ENCODE results near the gene TAS1R1.

Gene TAS1R1

DNA sequence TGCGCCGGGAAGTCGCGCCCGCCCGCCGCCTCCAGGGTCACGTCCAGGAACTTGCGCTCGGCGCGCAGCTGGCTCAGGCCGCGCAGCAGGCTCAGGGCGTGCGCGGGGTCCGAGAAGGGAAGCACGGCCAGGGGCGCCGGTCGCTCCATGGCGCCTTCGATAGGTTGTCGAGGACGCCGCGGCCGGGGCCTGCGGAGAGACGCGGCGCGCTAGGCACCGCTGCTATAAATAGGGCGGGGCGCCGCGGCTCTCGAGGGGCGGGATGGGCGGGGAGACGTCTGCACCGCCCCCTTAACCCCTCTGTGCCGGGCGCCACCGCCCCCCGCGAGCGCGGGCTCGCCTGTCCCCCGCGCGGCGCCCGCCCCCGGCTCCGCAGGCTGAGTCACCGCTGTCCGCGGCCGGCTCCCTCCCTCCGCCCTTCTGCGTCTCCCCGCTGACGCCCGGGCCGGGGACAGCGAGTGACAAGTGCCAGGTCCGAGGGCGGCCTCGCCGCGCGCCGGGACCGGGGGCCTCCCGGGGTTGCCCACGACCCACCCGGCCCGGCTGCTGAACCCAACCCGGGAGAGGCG is 47.6 kb downstream of the TAS1R1 start, which contains the start of gene KLHL21:
KLHL21 (minus strand) TSS at position 201 of the 569 bp plus-strand sequence; CDS start at position 149, 52 bp downstream.
- DNase-seq: peak; percentile 46 to 95 (median 86)

DNA sequence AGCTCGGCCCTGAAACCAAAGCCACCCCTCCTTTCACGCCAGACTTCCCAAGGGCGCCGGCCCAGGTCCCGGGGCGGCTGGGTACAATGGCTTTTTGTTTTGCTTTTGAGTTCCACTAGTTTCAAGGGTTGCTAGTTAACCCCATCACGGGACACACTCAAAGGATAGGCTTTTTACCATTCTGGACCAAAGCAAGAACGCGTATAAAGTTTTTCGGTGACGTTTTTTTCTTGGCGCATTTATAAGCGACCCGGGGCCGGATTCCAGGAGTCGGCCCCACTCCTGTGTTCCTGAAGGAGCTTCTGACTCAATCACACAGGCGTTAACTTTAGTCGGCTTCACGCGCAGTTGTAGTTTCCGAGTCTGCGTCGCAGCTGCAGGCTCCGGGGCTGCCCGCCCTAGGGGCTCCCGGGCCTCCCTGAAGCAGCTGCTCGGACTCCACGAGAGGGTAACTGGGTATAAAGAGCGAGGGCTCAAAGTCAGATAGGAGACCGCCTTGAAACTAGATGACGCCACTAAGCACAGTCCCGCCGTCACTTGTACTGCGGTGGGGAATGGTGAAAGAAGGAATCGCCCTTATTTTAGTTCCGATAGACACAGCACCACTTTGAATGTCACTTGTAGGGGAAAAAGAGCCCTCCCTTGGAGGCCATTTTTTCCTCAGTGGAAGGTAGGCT is 48.3 kb downstream of the TAS1R1 start:
- peak in 41 of 51 donors; percentile 45 to 95 (median 78) for DNase-seq

DNA sequence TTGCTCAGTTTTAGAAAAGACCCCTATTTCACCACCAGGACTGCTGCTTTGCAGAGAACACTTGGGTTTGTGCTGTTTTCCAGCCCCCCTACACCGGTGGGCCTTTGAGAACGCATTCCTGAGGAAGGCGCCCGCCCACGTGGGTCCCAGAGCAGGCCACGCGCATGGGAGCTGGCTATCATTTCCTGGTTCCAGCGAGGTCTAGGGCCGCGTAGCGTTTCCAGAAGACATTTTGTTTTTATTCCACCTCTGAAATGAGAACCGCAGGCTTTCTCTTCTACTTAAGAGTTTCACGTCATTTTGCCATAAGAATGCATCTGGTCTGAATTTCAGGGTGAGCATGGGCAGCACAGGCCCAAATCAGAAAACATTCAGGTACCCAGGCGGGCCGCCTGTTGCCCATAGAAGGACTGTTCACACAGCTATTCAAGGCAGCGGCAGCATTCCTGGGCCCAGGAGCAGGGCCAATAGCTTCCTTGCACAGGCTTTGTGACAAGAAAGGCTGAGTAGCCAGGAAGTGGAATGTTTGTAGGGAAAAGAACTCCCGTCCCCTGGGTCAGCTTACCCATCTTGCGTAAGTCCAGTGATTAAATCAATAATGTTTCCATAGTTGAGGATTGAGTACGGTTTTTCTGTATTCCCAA is 48.9 kb downstream of the TAS1R1 start:
- peak in 40 of 51 donors; percentile 18 to 83 (median 52) for DNase-seq

DNA sequence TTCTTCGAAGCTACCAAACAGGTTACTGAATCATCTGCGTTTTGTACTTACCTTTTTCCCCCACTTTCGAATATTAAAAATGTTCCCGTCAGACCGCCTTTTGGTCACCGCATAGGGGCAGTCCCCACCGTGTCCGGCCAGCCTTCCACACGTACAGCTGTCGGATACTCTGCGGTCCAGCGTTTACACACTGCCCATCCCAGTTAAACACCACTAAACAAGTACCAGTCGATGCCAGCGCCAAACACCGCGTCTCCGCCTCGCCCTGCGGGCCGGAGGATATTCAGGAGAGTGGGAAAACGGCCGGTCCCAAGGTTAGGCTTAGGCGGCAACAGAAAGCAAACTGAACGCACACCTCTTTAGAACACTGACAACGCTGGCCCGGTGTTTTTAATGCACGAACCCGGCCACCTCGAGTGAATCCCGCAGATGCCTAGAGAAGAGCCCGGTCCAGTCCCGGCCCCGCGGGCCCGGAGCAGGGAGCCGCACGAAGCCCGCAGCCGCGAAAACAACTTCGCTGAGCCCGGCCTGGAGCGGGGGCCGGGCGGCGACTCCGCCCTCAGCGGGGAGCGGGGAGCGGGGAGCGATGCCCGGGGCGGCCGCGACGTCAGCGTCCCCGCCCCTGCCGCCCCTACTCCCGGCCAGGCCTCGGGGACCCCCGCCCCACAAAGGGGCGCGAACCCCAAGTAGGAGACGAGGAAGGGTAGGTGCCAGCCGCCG is 57.7 kb downstream of the TAS1R1 start:
- peak in 21 of 51 donors; percentile 39 to 81 (median 62) for DNase-seq

DNA sequence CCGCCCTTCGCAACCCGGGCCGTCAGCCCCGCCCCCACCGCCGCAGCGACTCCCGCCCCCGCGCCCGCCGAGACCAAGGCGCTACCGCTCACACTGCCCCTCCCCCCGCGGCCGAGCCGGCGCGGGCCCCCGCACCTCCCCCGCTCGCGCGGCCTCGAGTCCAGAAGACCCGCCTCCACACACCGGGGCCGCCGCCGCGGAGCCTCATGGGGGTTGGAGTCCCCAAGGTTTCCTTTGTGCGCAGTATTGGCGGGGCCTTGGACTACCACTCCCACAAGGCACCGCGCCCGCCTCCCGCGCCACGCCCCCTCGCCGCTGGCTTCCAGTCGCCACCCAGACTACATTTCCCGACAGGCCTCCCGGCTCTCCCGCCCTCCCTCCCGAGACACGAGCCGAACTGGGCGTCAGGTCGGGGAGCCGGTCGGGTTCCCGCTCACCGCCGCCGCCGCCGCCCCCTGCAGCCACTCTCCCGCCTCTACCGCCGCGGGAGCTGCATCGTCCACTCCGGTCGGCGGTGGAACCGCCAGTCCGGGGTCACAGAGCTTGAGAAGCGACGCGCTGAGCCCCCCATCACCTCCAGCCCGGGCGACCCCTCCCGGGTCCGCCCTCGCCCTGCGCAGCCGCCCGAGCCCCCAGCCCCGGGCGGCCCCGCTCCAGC is 58.4 kb downstream of the TAS1R1 start, which contains the start of gene PHF13:
PHF13 (plus strand) TSS at position 371 of the 658 bp plus-strand sequence. CDS start 336 bp downstream, outside the sequence.
- peak; percentile 87 to 100 (median 99) for DNase-seq

DNA sequence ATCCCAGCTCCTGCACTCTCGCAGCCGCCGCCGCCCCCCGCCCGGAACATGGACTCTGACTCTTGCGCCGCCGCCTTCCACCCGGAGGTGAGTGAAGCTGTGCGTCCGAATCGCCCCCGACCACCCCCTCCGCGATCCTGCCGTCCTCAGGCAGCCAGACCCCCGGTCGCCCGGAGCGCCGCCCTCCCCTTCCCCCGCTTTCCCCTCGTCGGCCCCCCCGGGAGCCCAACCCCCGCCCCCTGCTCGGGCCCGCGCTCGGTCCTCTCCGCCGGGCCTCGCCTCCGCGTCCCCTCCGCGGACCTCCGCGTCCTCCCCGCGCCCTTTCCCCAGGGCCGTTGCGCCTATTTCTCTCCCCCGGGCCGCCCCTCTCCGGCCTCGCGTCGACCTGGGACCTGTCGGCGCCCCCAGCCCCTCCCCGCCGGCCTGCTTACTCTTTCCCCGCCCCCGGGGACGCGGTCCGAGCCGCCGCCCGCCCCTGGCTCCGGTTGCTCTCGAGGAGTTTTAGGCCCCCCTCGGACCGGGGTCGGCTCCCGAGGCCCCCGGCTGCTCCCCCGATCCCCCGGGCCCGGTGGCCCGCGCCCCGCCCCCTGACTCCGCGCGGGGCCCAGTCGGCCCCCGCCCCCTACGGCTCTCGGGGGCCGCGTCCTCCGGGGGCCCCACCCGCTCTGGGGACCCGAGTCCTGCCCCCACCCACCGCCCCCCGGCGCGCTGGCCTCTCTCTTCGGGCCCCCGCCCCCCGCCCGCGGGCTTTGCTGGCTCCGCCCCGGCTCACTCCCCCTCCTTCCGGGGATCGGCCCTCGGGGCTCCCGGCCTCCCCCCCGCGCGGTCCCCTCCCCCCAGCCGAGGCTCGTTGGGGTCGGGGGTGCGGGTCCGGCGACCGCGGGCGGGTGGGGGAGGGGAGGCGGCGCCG is 59.2 kb downstream of the TAS1R1 start:
- DNase-seq: peak in 28 of 51 donors; percentile 17 to 73 (median 45)

DNA sequence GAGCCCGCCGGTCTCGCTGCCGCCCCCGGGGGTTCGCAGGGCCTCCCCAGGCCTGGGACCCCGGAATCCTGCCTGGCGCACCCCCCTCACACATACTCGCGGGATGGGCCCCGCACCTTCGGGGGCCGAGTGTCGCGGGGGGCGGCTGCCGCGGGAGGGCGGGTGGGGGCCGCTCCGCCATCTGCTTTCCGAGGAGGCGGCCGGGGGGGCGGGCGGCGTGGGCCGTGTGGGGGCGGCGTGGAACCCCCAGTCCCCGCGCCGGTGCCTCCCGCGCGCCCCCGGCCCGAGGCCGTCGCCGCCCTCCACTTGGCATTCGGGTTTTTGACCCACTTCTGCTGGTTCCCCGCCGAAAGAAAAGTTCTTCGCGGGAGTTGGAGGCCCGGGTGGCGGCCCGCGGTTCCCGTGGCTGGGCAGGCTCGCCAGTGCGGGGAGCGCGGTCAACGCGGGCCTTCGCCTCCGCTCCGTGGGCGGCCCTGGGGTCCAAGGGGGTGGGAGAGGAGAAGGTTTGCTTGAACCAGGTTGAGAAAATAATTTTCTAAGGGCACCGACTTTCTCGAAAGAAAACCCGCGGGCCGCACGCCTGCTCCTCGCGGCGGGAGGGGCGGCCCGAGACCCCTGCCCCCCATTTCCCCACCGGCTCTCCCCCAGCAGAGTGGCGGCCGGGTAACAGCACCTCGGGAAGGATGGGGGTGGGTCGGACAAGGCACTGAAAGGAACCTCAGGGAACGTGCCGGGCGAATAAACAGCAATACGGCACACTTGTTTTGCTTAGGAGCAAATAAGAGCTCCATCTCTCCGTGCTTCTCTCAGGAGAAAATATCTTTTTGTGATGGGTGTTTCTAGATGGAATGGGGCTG is 60.0 kb downstream of the TAS1R1 start:
- DNase-seq: peak in 5 of 51 donors; percentile 22 to 61 (median 32)

DNA sequence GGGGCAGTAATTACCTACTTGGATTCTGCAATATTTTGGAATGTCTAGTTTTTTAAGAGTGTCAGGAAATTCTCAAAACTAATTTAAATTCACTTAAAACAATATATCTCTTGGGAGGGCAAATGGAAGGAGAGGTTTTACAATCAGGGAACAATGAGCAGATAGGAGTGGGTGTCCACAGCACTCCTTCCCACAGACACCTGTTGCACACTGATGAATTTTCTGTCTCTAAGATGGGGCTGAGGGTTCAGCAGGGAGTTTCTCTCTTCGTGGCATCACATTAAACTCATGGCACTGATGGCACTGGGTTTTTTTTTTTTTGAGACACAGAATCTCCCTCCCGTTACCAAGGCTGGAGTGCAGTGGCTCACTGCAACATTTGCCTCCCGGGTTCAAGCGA is 63.9 kb downstream of the TAS1R1 start:
- DNase-seq: no peak

DNA sequence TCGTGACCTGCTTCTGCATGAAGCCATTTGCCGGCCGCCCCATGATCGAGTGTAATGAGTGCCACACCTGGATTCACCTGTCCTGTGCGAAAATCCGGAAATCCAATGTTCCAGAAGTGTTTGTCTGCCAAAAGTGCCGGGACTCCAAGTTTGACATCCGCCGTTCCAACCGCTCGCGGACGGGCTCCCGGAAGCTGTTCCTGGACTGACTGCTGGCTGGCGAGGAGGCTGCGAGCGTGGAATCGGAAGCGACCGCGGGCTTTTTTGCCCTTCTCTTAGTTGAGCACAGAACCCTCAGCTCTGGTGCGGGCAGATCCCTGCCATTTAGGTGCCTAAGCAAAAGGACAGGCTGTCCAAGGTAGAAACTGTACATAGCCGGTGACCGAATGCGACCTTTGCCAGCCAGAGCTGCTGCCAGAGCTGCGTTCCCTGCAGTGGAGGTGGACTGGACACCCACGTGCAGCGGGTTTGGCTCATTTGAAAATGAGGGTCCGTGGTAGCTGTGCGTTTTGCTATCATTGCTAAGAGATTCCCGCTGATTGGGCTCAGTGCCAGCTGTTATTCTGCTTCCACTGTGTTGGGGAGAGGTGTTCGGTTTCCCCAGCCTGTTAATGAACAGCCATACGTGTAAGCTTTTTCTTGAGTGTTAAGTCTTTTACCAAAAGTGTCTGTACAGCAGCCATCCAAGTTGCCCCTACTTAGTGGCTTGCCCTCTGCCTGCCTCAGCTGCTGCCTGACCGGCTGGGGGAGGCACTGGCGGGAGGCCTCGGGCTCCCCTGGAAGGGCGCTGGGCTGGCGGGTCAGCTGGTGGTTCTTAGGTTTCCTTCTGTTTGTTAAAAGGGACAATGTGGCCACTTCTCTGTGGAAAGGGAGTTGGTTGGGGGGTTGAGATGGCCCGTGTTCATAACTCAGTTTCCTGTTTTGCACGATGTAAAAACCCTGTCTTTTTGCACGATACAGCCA is 66.6 kb downstream of the TAS1R1 start:
- no peak for DNase-seq

DNA sequence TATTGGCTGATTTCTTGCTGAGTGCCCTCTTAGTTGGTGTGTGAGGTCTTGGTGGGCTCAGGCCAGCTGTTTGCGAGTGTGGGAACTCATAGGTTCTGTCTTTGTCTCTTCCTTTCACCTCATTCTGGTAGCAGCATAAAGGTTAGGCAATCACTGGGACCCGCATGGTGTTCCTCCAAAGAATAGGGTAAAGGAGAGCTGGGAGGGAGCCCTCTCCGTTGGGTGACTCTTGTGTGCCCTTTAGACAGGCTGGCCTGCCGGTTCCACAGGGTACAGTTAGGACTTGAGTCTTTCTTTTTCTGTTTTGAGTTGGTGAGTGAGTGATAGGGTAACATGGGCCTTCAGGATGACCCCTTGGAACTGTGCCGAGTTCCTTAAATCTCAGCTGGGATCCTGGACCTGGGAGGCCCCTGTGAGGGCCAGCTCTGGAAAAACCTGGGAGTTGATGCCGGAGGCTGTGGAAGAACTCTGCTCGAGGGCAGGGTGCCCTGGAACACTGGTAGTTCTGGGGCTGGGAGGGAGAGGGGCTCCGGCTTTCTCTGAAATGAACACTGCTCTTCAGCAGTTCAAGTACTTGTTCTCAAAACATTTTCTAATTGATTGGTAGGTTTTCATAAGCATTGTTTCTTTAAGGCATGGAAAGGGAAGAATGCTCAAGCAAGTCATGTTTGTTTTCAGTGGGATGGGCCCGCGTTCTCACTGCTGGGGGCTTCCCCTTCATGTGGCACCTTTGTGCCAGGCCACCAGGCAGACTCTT is 67.5 kb downstream of the TAS1R1 start:
- no peak for DNase-seq

DNA sequence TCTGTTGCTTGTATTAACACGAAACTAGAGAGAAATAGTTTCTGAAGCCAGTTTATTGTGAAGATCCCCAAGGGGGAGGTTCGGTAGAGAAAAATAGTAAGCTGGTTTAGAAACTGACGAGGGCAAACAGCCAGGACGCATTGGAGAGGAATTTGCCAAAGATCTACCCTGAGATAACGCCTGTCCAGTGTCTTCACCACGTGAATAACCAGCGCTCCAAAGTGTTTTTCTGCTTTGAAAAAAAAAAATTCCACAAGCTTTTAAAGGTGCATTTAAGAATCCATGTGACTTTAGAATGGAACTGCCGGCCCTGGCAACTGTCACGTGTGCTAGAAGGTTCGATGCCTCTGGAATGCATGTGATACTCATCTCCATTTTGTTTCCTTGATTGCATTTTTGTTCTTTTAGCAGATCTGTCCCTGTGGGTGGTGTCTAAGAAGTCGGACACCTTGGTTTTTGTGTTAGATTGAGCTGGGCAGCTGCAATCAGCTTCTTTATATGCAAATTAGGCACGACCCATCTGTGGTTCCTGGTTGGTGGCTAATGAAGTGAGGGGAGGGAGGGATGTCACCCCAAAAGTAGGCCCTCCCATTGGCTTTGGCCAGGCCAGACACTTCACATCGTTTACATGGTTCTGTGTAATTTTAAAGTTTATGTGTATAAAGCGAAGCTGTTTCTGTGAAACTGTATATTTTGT is 68.3 kb downstream of the TAS1R1 start:
- DNase-seq: no peak

DNA sequence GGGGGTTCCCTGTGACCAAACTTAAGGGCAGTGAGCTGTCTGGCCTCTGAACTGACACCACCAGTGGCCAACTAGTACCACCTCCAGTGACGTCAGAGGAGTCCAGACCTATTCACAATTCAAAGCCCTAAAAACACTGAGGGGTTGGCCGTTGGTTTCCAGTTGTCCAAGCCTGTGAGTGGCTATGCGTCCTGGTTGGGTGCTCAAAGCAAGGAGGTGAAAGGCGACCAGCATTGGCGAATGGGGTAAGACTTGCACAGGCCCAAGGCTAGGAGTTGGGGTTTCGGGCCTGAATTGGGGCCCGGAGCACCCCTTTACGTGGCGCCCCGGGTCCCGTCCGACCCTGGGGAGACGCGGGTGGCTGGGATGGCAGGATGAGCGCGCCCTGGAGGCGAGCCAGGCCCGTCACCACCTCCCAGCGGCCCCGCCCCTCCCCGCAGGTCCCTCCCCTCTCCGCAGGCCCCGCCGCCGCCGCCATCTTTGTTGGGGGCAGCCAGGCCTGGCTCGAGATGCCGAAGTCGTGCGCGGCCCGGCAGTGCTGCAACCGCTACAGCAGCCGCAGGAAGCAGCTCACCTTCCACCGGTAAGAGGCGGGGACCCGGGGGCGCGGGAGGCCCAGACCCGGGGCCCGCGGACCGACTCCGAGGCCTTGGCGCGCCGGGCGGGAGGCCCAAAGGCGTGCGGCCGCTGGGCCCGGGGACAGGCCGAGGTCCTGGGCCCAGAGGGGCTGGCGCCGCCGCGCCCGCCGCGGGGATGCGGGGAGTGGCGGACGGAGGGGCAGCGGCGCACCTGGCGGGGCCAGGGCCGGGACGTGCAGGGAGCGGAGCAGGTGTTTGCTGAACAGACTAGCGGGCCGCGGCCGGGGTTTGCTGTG is 69.8 kb downstream of the TAS1R1 start, which contains the start of gene THAP3:
THAP3 (plus strand) TSS at position 159 of the 874 bp plus-strand sequence; CDS start at position 510, 351 bp downstream.
- peak; percentile 15 to 90 (median 75) for DNase-seq

DNA sequence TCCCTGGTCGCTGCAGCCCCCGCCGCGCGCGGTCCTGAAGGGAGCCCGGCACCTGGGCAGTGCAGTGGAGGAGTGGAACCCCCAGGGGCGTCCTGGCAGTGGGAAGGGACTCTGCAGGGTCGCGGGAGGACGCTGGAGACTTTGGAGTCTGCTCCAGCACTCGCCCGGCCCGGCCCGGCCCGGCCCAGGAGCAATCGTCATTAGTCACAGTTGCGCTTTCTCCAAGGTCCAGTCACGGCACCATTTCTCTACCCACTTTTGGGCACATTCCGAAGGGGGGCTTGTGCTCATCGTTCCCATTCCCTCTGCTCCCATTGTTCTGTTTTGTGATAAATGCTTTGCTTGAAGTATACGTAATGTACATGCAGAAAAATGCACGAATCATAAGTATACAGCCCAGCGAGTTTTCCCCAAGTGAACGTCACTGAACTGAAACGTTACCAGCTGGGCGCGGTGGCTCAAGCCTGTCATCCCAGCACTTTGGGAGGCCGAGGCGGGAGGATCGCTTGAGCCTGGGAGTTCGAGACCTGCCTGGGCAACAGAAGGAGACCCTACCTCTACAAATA is 70.6 kb downstream of the TAS1R1 start:
- DNase-seq: peak in 6 of 51 donors; percentile 32 to 63 (median 43)

DNA sequence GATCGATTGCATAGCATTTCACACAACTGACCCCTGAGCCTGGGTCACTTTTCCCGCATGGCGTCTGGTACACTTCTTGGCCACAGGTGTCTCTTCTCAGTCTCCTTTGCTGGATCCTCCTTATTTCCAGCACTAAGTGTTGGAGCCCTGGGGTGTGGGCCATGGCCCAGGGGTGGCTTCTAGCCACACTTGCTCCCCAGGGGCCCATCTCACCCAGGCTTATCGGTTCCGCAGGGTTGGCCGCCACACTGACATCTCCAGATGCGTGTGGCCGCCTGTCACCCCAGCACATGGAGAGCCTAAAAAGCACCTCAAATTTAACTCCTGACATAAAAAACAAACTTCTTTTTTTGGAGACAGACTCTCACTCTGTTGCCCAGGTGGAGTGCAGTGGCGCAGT is 71.9 kb downstream of the TAS1R1 start:
- no peak for DNase-seq

Measured in hypothalamus (tissue), 51 donors.